Loucy (cell line): ENCODE data around the gene RERE.

ENCODE experiments used
- H2AFZ ChIP-seq: fragments of 200-600 bp; sonication (generic); 2 replicates; pipeline ENCODE4 v1.6.0; 2016; ENCODE audit warnings: antibody characterized with exemption, mild to moderate bottlenecking, low read length, moderate library complexity
- H3F3A ChIP-seq: fragments of 200-600 bp; 2 replicates; pipeline ENCODE4 v1.6.0; 2016; ENCODE audit warnings: antibody characterized with exemption, low read depth, mild to moderate bottlenecking
- H3K27me3 ChIP-seq: fragments of 200-600 bp; sonication (generic); 2 replicates; pipeline ENCODE4 v1.6.1; 2014; ENCODE audit warnings: low read length, mild to moderate bottlenecking; ENCODE audit not compliant: insufficient read depth, poor library complexity, severe bottlenecking
- H3K36me3 ChIP-seq: fragments of 200-600 bp; sonication (generic); 2 replicates; pipeline ENCODE4 v1.6.1; 2016; ENCODE audit warnings: low read length; ENCODE audit not compliant: insufficient read depth
- H3K4me1 ChIP-seq: fragments of 200-600 bp; sonication (generic); 2 replicates; pipeline ENCODE4 v1.5.1; 2014; ENCODE audit warnings: low read length, mild to moderate bottlenecking; ENCODE audit not compliant: insufficient read depth, poor library complexity, severe bottlenecking
- H3K4me2 ChIP-seq: fragments of 200-600 bp; sonication (generic); 2 replicates; pipeline ENCODE4 v1.6.0; 2014; ENCODE audit warnings: antibody characterized with exemption, low read length, low read depth, mild to moderate bottlenecking; ENCODE audit not compliant: poor library complexity, severe bottlenecking
- H3K4me3 ChIP-seq: fragments of 200-600 bp; sonication (generic); 2 replicates; pipeline ENCODE4 v1.5.1; 2014; ENCODE audit warnings: low read length, mild to moderate bottlenecking, mixed read lengths; ENCODE audit not compliant: poor library complexity, severe bottlenecking
- H3K79me2 ChIP-seq: fragments of 200-600 bp; sonication (generic); 2 replicates; pipeline ENCODE4 v1.6.1; 2014; ENCODE audit warnings: low read length; ENCODE audit not compliant: insufficient read depth
- H3K9ac ChIP-seq: fragments of 200-600 bp; sonication (generic); 2 replicates; pipeline ENCODE4 v1.6.0; 2014; ENCODE audit warnings: mild to moderate bottlenecking, low read depth, low read length, moderate library complexity; ENCODE audit not compliant: poor library complexity, severe bottlenecking
- H3K9me2 ChIP-seq: fragments of 200-600 bp; sonication (generic); replicated peaks from 2 replicates; pipeline ENCODE4 v1.6.1; 2016; ENCODE audit warnings: low read depth, low read length, mixed read lengths
- H3K9me3 ChIP-seq: fragments of 200-600 bp; sonication (generic); 2 replicates; pipeline ENCODE4 v1.6.1; 2014; ENCODE audit warnings: mild to moderate bottlenecking, antibody characterized with exemption, low read length, low read depth; ENCODE audit not compliant: insufficient read depth
- H4K20me1 ChIP-seq: fragments of 200-600 bp; sonication (generic); 2 replicates; pipeline ENCODE4 v1.6.0; 2014; ENCODE audit warnings: antibody characterized with exemption, low read length, mild to moderate bottlenecking; ENCODE audit not compliant: insufficient read depth, poor library complexity, severe bottlenecking
- CTCF ChIP-seq: fragments of 200-600 bp; sonication (generic); conservative IDR thresholded peaks from 2 replicates; pipeline ENCODE4 v1.5.1; 2014; ENCODE audit warnings: mild to moderate bottlenecking, antibody characterized with exemption, low read length
- EZH2phosphoT487 ChIP-seq: fragments of 200-600 bp; IDR thresholded peaks from 2 replicates; pipeline ENCODE4 v1.6.1; 2018; ENCODE audit warnings: antibody characterized with exemption, mild to moderate bottlenecking, moderate library complexity, borderline replicate concordance

The RERE gene

GRCh38 chr1:8764293-8764937 is 53.0 kb downstream of the RERE start:
- H3K79me2 ChIP-seq, result peaks cover 51% of the 10 kb centered on the region
- no peak overlapping the region for H3K9ac ChIP-seq
- peaks cover 12% of the 10 kb centered on the region for H3K4me1 ChIP-seq
- H3K4me3 ChIP-seq, result no peak overlapping the region
- no peaks in the 10 kb centered on the region for H3K27me3 ChIP-seq
- no peaks in the 10 kb centered on the region for H3K9me2 ChIP-seq
- no peaks in the 10 kb centered on the region for H3K9me3 ChIP-seq
- H2AFZ ChIP-seq, result no peak overlapping the region
- H3K4me2 ChIP-seq, result no peak overlapping the region
- peaks cover 4% of the 10 kb centered on the region for H4K20me1 ChIP-seq
- H3F3A ChIP-seq, result no peaks in the 10 kb centered on the region
- peaks cover 3% of the 10 kb centered on the region; the same call in 1 of the 2 replicates for H3K36me3 ChIP-seq
- TF ChIP-seq CTCF (no peak), EZH2phosphoT487 (no peak)

- no peaks in the 10 kb centered on the region for H3K9me3 ChIP-seq
- no peak overlapping the region for H3K4me3 ChIP-seq
- H3K9me2 ChIP-seq, result no peaks in the 10 kb centered on the region
- H3F3A ChIP-seq, result no peaks in the 10 kb centered on the region
- H4K20me1 ChIP-seq, result peaks cover 4% of the 10 kb centered on the region
- H3K4me1 ChIP-seq, result peaks cover 12% of the 10 kb centered on the region
- no peak overlapping the region for H3K9ac ChIP-seq
- TF ChIP-seq EZH2phosphoT487 (no peak), CTCF (no peak)
- H3K79me2 ChIP-seq, result peaks cover 51% of the 10 kb centered on the region
- peak overlapping the region; percentile 3 for H3K4me2 ChIP-seq
- no peak overlapping the region for H2AFZ ChIP-seq
- no peaks in the 10 kb centered on the region for H3K27me3 ChIP-seq
- H3K36me3 ChIP-seq, result peaks cover 3% of the 10 kb centered on the region; the same call in 1 of the 2 replicates
These were observed 53.6 kb downstream of the RERE start for GRCh38 chr1:8763888-8764287.

GRCh38 chr1:8754993-8755392 is 62.4 kb downstream of the RERE start:
- Histone ChIP-seq H3K4me1 (peaks cover 10% of the 10 kb centered on the region), H3F3A (no peaks in the 10 kb centered on the region), H3K9me3 (no peaks in the 10 kb centered on the region), H3K4me3 (no peak overlapping the region), H3K27me3 (no peaks in the 10 kb centered on the region), H3K9me2 (no peaks in the 10 kb centered on the region), H3K4me2 (no peak overlapping the region), H3K79me2 (peaks cover 47% of the 10 kb centered on the region; the same call in 1 of the 2 replicates), H2AFZ (no peak overlapping the region), H4K20me1 (peaks cover 10% of the 10 kb centered on the region), H3K36me3 (no peaks in the 10 kb centered on the region), H3K9ac (no peak overlapping the region)
- no peak for TF ChIP-seq CTCF
- TF ChIP-seq EZH2phosphoT487, result no peak
